Trophoblast cell (in vitro differentiated cells and primary cell): Measurements from ENCODE around the gene SPATA24. TPM values are rescaled to one million over a fixed set of nuclear protein-coding genes. Genes with fewer than 3 reads are reported as not detected.
A peak's percentile ranks its signal among the peaks of the same experiment; 100 is the strongest.

Source experiments
- DNase-seq, 2 donors: peaks; one replicate each; pipeline ENCODE4 v3.0.0-alpha.2; 2016
- H2AFZ ChIP-seq: 2 replicates; pipeline ENCODE4 v1.6.1; 2013; ENCODE audit warnings: low read length, moderate library complexity, mild to moderate bottlenecking; ENCODE audit not compliant: insufficient read depth, poor library complexity
- H2AK5ac ChIP-seq: 2 replicates; pipeline ENCODE4 v1.6.1; 2013; ENCODE audit warnings: mild to moderate bottlenecking, low read length
- H2BK120ac ChIP-seq: 2 replicates; pipeline ENCODE4 v1.6.1; 2013; ENCODE audit warnings: low read length, mild to moderate bottlenecking, moderate library complexity; ENCODE audit not compliant: insufficient read depth, poor library complexity
- H2BK12ac ChIP-seq: 2 replicates; pipeline ENCODE4 v1.6.1; 2013; ENCODE audit warnings: mild to moderate bottlenecking, low read length, moderate library complexity
- H2BK5ac ChIP-seq: 2 replicates; pipeline ENCODE4 v1.6.1; 2013; ENCODE audit warnings: low read length, low read depth, moderate library complexity, mild to moderate bottlenecking; ENCODE audit not compliant: poor library complexity
- H3K14ac ChIP-seq: 2 replicates; pipeline ENCODE4 v1.6.1; 2013; ENCODE audit warnings: mild to moderate bottlenecking, low read length
- H3K18ac ChIP-seq: 2 replicates; pipeline ENCODE4 v1.6.1; 2013; ENCODE audit warnings: mild to moderate bottlenecking, low read length
- H3K23ac ChIP-seq: 2 replicates; pipeline ENCODE4 v1.6.1; 2013; ENCODE audit warnings: low read length
- H3K27ac ChIP-seq: 2 replicates; pipeline ENCODE4 v1.5.1; 2013; ENCODE audit warnings: low read depth, mild to moderate bottlenecking, inconsistent platforms, low read length, moderate library complexity
- H3K27me3 ChIP-seq: 2 replicates; pipeline ENCODE4 v1.6.1; 2013; ENCODE audit warnings: inconsistent platforms, mild to moderate bottlenecking, low read length, moderate library complexity; ENCODE audit not compliant: insufficient read depth
- H3K36me3 ChIP-seq, 2 experiments: 1 replicate in 1 of 2; 2 replicates in 1 of 2; pipeline ENCODE4 v1.6.1; 2013; ENCODE audit warnings: low read length in 2 of 2, mild to moderate bottlenecking in 2 of 2, moderate library complexity in 1 of 2; ENCODE audit not compliant: insufficient read depth in 2 of 2, control insufficient read depth in 1 of 2
- H3K4ac ChIP-seq: 2 replicates; pipeline ENCODE4 v1.6.1; 2013; ENCODE audit warnings: low read depth, mild to moderate bottlenecking, low read length, moderate library complexity
- H3K4me1 ChIP-seq, 2 experiments: 1 replicate in 1 of 2; 2 replicates in 1 of 2; pipeline ENCODE4 v1.6.1; 2013; ENCODE audit warnings: low read length in 2 of 2, mild to moderate bottlenecking in 2 of 2, moderate library complexity in 1 of 2; ENCODE audit not compliant: insufficient read depth in 2 of 2, control insufficient read depth in 1 of 2
- H3K4me2 ChIP-seq: 2 replicates; pipeline ENCODE4 v1.6.1; 2013; ENCODE audit warnings: inconsistent platforms, mild to moderate bottlenecking, low read length, moderate library complexity
- H3K4me3 ChIP-seq: 2 replicates; pipeline ENCODE4 v1.5.1; 2013; ENCODE audit warnings: mild to moderate bottlenecking, low read depth, low read length, inconsistent platforms
- H3K79me1 ChIP-seq: one replicate; pipeline ENCODE4 v1.6.1; 2013; ENCODE audit warnings: low read length
- H3K79me2 ChIP-seq: 2 replicates; pipeline ENCODE4 v1.6.1; 2013; ENCODE audit warnings: low read length, mild to moderate bottlenecking; ENCODE audit not compliant: control insufficient read depth, insufficient read depth, poor library complexity
- H3K9ac ChIP-seq: 2 replicates; pipeline ENCODE4 v1.6.1; 2013; ENCODE audit warnings: mild to moderate bottlenecking, low read length
- H3K9me3 ChIP-seq: 2 replicates; pipeline ENCODE4 v1.6.1; 2013; ENCODE audit warnings: low read depth, mild to moderate bottlenecking, control low read depth, inconsistent platforms, low read length; ENCODE audit not compliant: insufficient read depth
- H4K12ac ChIP-seq: 2 replicates; pipeline ENCODE4 v1.6.1; 2013; ENCODE audit warnings: low read depth, mild to moderate bottlenecking, low read length, moderate library complexity
- H4K8ac ChIP-seq: 2 replicates; pipeline ENCODE4 v1.6.1; 2013; ENCODE audit warnings: low read depth, mild to moderate bottlenecking, low read length, moderate library complexity
- H4K91ac ChIP-seq: one replicate; pipeline ENCODE4 v1.6.1; 2013; ENCODE audit warnings: low read depth, mild to moderate bottlenecking, low read length, moderate library complexity
- WGBS: extraction: QIAGEN DNeasy Blood & Tissue Kit; methylation state at CpG from one replicate; pipeline ENCODE4 v1.1.7; 2013; ENCODE audit warnings: missing lambda C conversion rate; ENCODE audit not compliant: insufficient read length, insufficient coverage; ENCODE audit errors: extremely low coverage; 5-methylcytosine and 5-hydroxymethylcytosine counted together
- polyA plus RNA-seq: library from polyadenylated mRNA; stranded (reverse); fragments of 200-250 nt; gene quantifications from 2 replicates; pipeline ENCODE4 v1.2.3, GENCODE V29; 2013

SPATA24 gene
- polyA plus RNA-seq: 4.6 and 5.4 TPM in 2 replicates

- peak within 1 kb of the TSS; percentile 42 for H2AFZ ChIP-seq
- H4K8ac ChIP-seq: peak within 1 kb of the TSS; percentile 82
- peak within 1 kb of the TSS; percentile 70 for H3K4me2 ChIP-seq
- H3K23ac ChIP-seq: no peak within 1 kb of the TSS
- H3K4me1 ChIP-seq: peaks cover 3 to 7% of the 10 kb centered on the region in 2 experiments
- peak within 1 kb of the TSS; percentile 75 for H4K91ac ChIP-seq
- no peak within 1 kb of the TSS for H2AK5ac ChIP-seq
- peak within 1 kb of the TSS; percentile 13 for H3K18ac ChIP-seq
- H2BK12ac ChIP-seq: peak within 1 kb of the TSS; percentile 19
- no peaks in the 10 kb centered on the region for H3K36me3 ChIP-seq
- no peaks in the 10 kb centered on the region for H3K79me2 ChIP-seq
- H3K4me3 ChIP-seq: peak within 1 kb of the TSS; percentile 83
- H3K14ac ChIP-seq: peak within 1 kb of the TSS; percentile 12
- peak within 1 kb of the TSS; percentile 18 for H3K9ac ChIP-seq
- peak within 1 kb of the TSS; percentile 36 for H4K12ac ChIP-seq
- peak; percentile 98 for DNase-seq
- peak within 1 kb of the TSS; percentile 54 for H2BK5ac ChIP-seq
- peak within 1 kb of the TSS; percentile 18 for H2BK120ac ChIP-seq
- H3K4ac ChIP-seq: no peak within 1 kb of the TSS
- no peaks in the 10 kb centered on the region for H3K9me3 ChIP-seq
- H3K79me1 ChIP-seq: peaks cover 9% of the 10 kb centered on the region
- H3K27me3 ChIP-seq: no peaks in the 10 kb centered on the region
- no CpG with 5 or more reads among the region's 41 CpGs for WGBS
- peak within 1 kb of the TSS; percentile 87 for H3K27ac ChIP-seq
These were observed at the start of gene SPATA24 for GRCh38 chr5:139403787-139404483. TSS of gene SPATA24 (minus strand) at chr5:139404089. CDS start at chr5:139404060, 29 bp downstream.

GRCh38 chr5:139451878-139452660 is 48.2 kb upstream of the SPATA24 start:
- H3K4me3 ChIP-seq: peak overlapping the region; percentile 47
- no peak overlapping the region for H3K9ac ChIP-seq
- no peak overlapping the region for H4K12ac ChIP-seq
- no peak overlapping the region for H2AFZ ChIP-seq
- no peak overlapping the region for H3K14ac ChIP-seq
- no peak overlapping the region for H2AK5ac ChIP-seq
- H3K23ac ChIP-seq: peak overlapping the region; percentile 86
- H4K8ac ChIP-seq: no peak overlapping the region
- H3K18ac ChIP-seq: no peak overlapping the region
- H3K79me1 ChIP-seq: no peaks in the 10 kb centered on the region
- H3K27me3 ChIP-seq: no peaks in the 10 kb centered on the region
- H3K9me3 ChIP-seq: peaks cover 16% of the 10 kb centered on the region
- H4K91ac ChIP-seq: no peak overlapping the region
- H3K79me2 ChIP-seq: no peaks in the 10 kb centered on the region
- no peak overlapping the region for H3K27ac ChIP-seq
- H2BK12ac ChIP-seq: no peak overlapping the region
- 100% methylated on average over 3 of the region's 3 CpGs for whole genome bisulfite sequencing
- no peak for DNase-seq
- H3K4me2 ChIP-seq: no peak overlapping the region
- H3K36me3 ChIP-seq: no peaks in the 10 kb centered on the region
- no peak overlapping the region for H3K4ac ChIP-seq
- no peak overlapping the region for H2BK120ac ChIP-seq
- no peak overlapping the region for H2BK5ac ChIP-seq
- H3K4me1 ChIP-seq: no peaks in the 10 kb centered on the region

- Histone ChIP-seq H3K4me1 (no peaks in the 10 kb centered on the region), H4K91ac (no peak overlapping the region), H2BK12ac (no peak overlapping the region), H4K8ac (no peak overlapping the region), H3K4me2 (no peak overlapping the region), H3K9ac (no peak overlapping the region), H2BK120ac (no peak overlapping the region), H3K23ac (peak overlapping the region; percentile 93), H2AFZ (no peak overlapping the region), H2BK5ac (no peak overlapping the region), H3K18ac (no peak overlapping the region), H3K36me3 (no peaks in the 10 kb centered on the region), H3K27ac (no peak overlapping the region), H4K12ac (no peak overlapping the region), H3K14ac (no peak overlapping the region), H3K9me3 (peaks cover 16% of the 10 kb centered on the region), H3K4me3 (peak overlapping the region; percentile 58), H3K27me3 (no peaks in the 10 kb centered on the region), H2AK5ac (no peak overlapping the region), H3K79me1 (no peaks in the 10 kb centered on the region), H3K79me2 (no peaks in the 10 kb centered on the region), H3K4ac (no peak overlapping the region)
- no peak for DNase-seq
- WGBS: 100% methylated on average over 2 of the region's 2 CpGs
These were observed 47.3 kb upstream of the SPATA24 start for GRCh38 chr5:139451176-139451575.

- no peak overlapping the region for H4K8ac ChIP-seq
These were observed 43.3 kb upstream of the SPATA24 start for GRCh38 chr5:139446956-139447779.

More at GRCh38 chr5:139446956-139447779, 43.3 kb upstream of the SPATA24 start:
- no peak overlapping the region for H3K4me2 ChIP-seq
- H3K27me3 ChIP-seq: no peaks in the 10 kb centered on the region
- H4K12ac ChIP-seq: no peak overlapping the region
- H3K23ac ChIP-seq: no peak overlapping the region
- peaks cover 7 to 10% of the 10 kb centered on the region in 2 experiments for H3K4me1 ChIP-seq
- H3K27ac ChIP-seq: no peak overlapping the region
- peaks cover 5% of the 10 kb centered on the region for H3K79me1 ChIP-seq
- H4K91ac ChIP-seq: no peak overlapping the region
- no peak for DNase-seq
- no peak overlapping the region for H2AFZ ChIP-seq
- no peak overlapping the region for H3K18ac ChIP-seq
- no peaks in the 10 kb centered on the region for H3K79me2 ChIP-seq
- H3K4me3 ChIP-seq: no peak overlapping the region
- H2BK120ac ChIP-seq: no peak overlapping the region
- no peak overlapping the region for H2BK12ac ChIP-seq
- H3K9me3 ChIP-seq: peaks cover 5% of the 10 kb centered on the region
- no CpG with 5 or more reads among the region's 5 CpGs for WGBS
- no peaks in the 10 kb centered on the region for H3K36me3 ChIP-seq
- no peak overlapping the region for H3K4ac ChIP-seq
- H2BK5ac ChIP-seq: no peak overlapping the region
- H3K9ac ChIP-seq: no peak overlapping the region
- no peak overlapping the region for H3K14ac ChIP-seq
- H2AK5ac ChIP-seq: no peak overlapping the region
